ENCODE measurements around the gene LIN7A. TPM values are rescaled to one million over a fixed set of nuclear protein-coding genes. Genes with fewer than 3 reads are reported as not detected.

LIN7A gene
- total RNA-seq, 1 experiment from 2014 or later: 0.15 TPM

GRCh38 chr12:80936642-80937390 is 918 bp downstream of the LIN7A start:
- Histone ChIP-seq H2AFZ (ENCODE audit: low read length) (no peak overlapping the region), H3K4me3 (ENCODE audit: low read length) (no peak overlapping the region), H3K9me3 (ENCODE audit: low read length) (no peaks in the 10 kb centered on the region), H4K20me1 (ENCODE audit: insufficient read depth, low read depth, low read length) (no peaks in the 10 kb centered on the region), H3K4me1 (ENCODE audit: low read length) (no peaks in the 10 kb centered on the region), H3K79me2 (ENCODE audit: low read length) (no peaks in the 10 kb centered on the region), H3K27ac (ENCODE audit: low read length) (no peak overlapping the region), H3K36me3 (ENCODE audit: insufficient read depth, low read length) (no peaks in the 10 kb centered on the region), H3K9me2 (replicated peaks; ENCODE audit: insufficient read depth, low read length) (no peaks in the 10 kb centered on the region), H3K27me3 (ENCODE audit: low read length) (no peaks in the 10 kb centered on the region), H3K4me2 (ENCODE audit: low read depth, low read length, poor library complexity, severe bottlenecking) (no peak overlapping the region), H3K9ac (ENCODE audit: low read length) (no peak overlapping the region)
- no peak for DNase-seq

DNA sequence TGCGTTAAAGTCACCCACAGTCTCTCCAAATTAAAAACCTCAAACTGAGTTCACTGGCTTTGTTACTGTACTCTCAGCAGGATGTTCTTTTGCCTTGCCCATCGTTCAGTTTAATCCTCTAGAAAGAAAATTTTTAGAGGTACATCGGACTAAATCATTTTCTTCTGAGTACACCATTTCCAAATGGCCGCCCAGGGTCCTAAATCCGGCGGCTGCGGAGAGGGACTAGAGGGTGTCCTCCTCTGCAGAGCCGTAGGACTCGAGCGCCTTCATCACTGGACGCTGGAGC is 1.4 kb downstream of the LIN7A start:
- H3K79me2 ChIP-seq (ENCODE audit: low read length): no peaks in the 10 kb centered on the region
- no peak for DNase-seq
- H3K4me2 ChIP-seq (ENCODE audit: low read depth, low read length, poor library complexity, severe bottlenecking): no peak overlapping the region
- H3K9me3 ChIP-seq (ENCODE audit: low read length): no peaks in the 10 kb centered on the region
- H3K9ac ChIP-seq (ENCODE audit: low read length): no peak overlapping the region
- H4K20me1 ChIP-seq (ENCODE audit: insufficient read depth, low read depth, low read length): no peaks in the 10 kb centered on the region
- H3K9me2 ChIP-seq (replicated peaks; ENCODE audit: insufficient read depth, low read length): no peaks in the 10 kb centered on the region
- H3K27ac ChIP-seq (ENCODE audit: low read length): no peak overlapping the region
- no peaks in the 10 kb centered on the region for H3K27me3 ChIP-seq (ENCODE audit: low read length)
- no peak overlapping the region for H3K4me3 ChIP-seq (ENCODE audit: low read length)
- no peaks in the 10 kb centered on the region for H3K4me1 ChIP-seq (ENCODE audit: low read length)
- H3K36me3 ChIP-seq (ENCODE audit: insufficient read depth, low read length): no peaks in the 10 kb centered on the region
- H2AFZ ChIP-seq (ENCODE audit: low read length): no peak overlapping the region

DNA sequence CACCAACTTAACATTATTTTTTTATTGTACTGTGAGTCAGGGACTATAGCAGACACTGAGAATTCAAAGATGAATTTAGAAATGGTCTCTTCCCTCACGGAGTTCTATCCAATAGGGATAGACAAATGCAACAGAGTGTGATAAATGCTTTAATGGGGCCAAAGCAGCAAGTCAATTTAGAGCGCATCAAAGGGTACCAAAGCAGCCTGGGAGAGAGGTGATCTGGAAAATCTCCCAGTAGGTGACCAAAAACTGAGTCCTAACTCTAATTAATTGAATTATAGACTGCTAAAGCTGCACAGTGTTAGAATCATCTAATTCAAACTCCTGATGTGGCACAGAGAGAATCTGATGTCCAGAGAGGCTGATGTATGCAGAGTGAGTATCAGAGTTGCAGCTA is 2.6 kb downstream of the LIN7A start:
- H3K9ac ChIP-seq (ENCODE audit: low read length): no peak overlapping the region
- H3K27me3 ChIP-seq (ENCODE audit: low read length): no peaks in the 10 kb centered on the region
- no peak overlapping the region for H2AFZ ChIP-seq (ENCODE audit: low read length)
- no peaks in the 10 kb centered on the region for H3K4me1 ChIP-seq (ENCODE audit: low read length)
- H4K20me1 ChIP-seq (ENCODE audit: insufficient read depth, low read depth, low read length): no peaks in the 10 kb centered on the region
- no peak overlapping the region for H3K27ac ChIP-seq (ENCODE audit: low read length)
- H3K9me3 ChIP-seq (ENCODE audit: low read length): no peaks in the 10 kb centered on the region
- no peaks in the 10 kb centered on the region for H3K79me2 ChIP-seq (ENCODE audit: low read length)
- H3K36me3 ChIP-seq (ENCODE audit: insufficient read depth, low read length): no peaks in the 10 kb centered on the region
- no peak overlapping the region for H3K4me2 ChIP-seq (ENCODE audit: low read depth, low read length, poor library complexity, severe bottlenecking)
- DNase-seq: no peak
- no peak overlapping the region for H3K4me3 ChIP-seq (ENCODE audit: low read length)
- H3K9me2 ChIP-seq (replicated peaks; ENCODE audit: insufficient read depth, low read length): no peaks in the 10 kb centered on the region

DNA sequence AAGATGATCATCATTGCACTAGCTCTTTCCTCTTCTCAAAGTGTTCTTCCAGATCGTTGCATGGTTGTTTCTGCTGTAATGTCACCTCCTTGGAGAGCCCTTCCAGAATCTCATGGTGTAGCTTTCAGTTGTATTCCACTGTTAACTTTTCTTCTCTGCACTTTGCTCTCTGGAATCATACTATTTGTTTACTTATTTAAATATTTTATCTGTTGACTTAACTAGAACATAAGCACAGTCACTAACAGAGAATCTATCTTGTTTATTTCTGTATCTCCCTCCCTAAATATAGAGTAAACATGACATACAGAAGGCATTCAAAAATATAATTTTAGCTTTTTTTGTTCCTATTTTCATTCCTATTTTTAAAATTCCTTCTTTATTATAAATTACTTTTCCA is 11.8 kb downstream of the LIN7A start:
- no peak for DNase-seq
- H3K4me1 ChIP-seq (ENCODE audit: low read length): no peaks in the 10 kb centered on the region
- no peaks in the 10 kb centered on the region for H3K27me3 ChIP-seq (ENCODE audit: low read length)
- H3K27ac ChIP-seq (ENCODE audit: low read length): no peak overlapping the region
- H3K36me3 ChIP-seq (ENCODE audit: insufficient read depth, low read length): no peaks in the 10 kb centered on the region
- H3K79me2 ChIP-seq (ENCODE audit: low read length): no peaks in the 10 kb centered on the region
- no peaks in the 10 kb centered on the region for H4K20me1 ChIP-seq (ENCODE audit: insufficient read depth, low read depth, low read length)
- no peak overlapping the region for H3K4me2 ChIP-seq (ENCODE audit: low read depth, low read length, poor library complexity, severe bottlenecking)
- no peak overlapping the region for H3K4me3 ChIP-seq (ENCODE audit: low read length)
- no peak overlapping the region for H3K9ac ChIP-seq (ENCODE audit: low read length)
- H2AFZ ChIP-seq (ENCODE audit: low read length): no peak overlapping the region
- no peaks in the 10 kb centered on the region for H3K9me2 ChIP-seq (replicated peaks; ENCODE audit: insufficient read depth, low read length)
- no peaks in the 10 kb centered on the region for H3K9me3 ChIP-seq (ENCODE audit: low read length)

DNA sequence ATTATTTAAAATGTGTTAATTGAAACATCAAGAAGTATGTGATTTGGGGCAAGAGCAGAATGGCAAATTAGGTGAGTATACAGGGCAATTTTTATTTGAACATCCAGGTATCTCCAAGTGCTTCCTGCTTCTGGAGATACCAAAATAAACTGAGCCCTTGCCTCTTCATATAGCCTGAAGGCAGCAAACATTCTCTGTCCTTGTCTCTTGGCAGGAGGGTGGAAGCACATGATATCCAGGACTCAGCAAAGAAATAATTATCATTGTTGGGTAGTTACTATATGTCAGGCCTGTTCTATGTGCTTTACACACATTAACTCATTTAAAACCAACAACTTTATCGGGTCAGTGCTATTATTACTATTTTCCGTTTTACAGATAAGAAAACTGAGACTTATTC is 12.5 kb downstream of the LIN7A start:
- Histone ChIP-seq H3K36me3 (ENCODE audit: insufficient read depth, low read length) (no peaks in the 10 kb centered on the region), H4K20me1 (ENCODE audit: insufficient read depth, low read depth, low read length) (no peaks in the 10 kb centered on the region), H3K27me3 (ENCODE audit: low read length) (no peaks in the 10 kb centered on the region), H3K4me1 (ENCODE audit: low read length) (no peaks in the 10 kb centered on the region), H3K4me3 (ENCODE audit: low read length) (no peak overlapping the region), H3K4me2 (ENCODE audit: low read depth, low read length, poor library complexity, severe bottlenecking) (no peak overlapping the region), H3K27ac (ENCODE audit: low read length) (no peak overlapping the region), H3K79me2 (ENCODE audit: low read length) (no peaks in the 10 kb centered on the region), H3K9ac (ENCODE audit: low read length) (no peak overlapping the region), H3K9me2 (replicated peaks; ENCODE audit: insufficient read depth, low read length) (no peaks in the 10 kb centered on the region), H2AFZ (ENCODE audit: low read length) (no peak overlapping the region), H3K9me3 (ENCODE audit: low read length) (no peaks in the 10 kb centered on the region)
- no peak for DNase-seq

GRCh38 chr12:80924437-80924836 is 13.3 kb downstream of the LIN7A start:
- no peaks in the 10 kb centered on the region for H3K79me2 ChIP-seq (ENCODE audit: low read length)
- no peaks in the 10 kb centered on the region for H3K9me2 ChIP-seq (replicated peaks; ENCODE audit: insufficient read depth, low read length)
- no peaks in the 10 kb centered on the region for H3K9me3 ChIP-seq (ENCODE audit: low read length)
- H2AFZ ChIP-seq (ENCODE audit: low read length): no peak overlapping the region
- no peaks in the 10 kb centered on the region for H3K36me3 ChIP-seq (ENCODE audit: insufficient read depth, low read length)
- H3K27ac ChIP-seq (ENCODE audit: low read length): no peak overlapping the region
- H3K4me2 ChIP-seq (ENCODE audit: low read depth, low read length, poor library complexity, severe bottlenecking): no peak overlapping the region
- DNase-seq: no peak
- H3K9ac ChIP-seq (ENCODE audit: low read length): no peak overlapping the region
- H3K27me3 ChIP-seq (ENCODE audit: low read length): no peaks in the 10 kb centered on the region
- H3K4me3 ChIP-seq (ENCODE audit: low read length): no peak overlapping the region
- no peaks in the 10 kb centered on the region for H4K20me1 ChIP-seq (ENCODE audit: insufficient read depth, low read depth, low read length)
- no peaks in the 10 kb centered on the region for H3K4me1 ChIP-seq (ENCODE audit: low read length)

DNA sequence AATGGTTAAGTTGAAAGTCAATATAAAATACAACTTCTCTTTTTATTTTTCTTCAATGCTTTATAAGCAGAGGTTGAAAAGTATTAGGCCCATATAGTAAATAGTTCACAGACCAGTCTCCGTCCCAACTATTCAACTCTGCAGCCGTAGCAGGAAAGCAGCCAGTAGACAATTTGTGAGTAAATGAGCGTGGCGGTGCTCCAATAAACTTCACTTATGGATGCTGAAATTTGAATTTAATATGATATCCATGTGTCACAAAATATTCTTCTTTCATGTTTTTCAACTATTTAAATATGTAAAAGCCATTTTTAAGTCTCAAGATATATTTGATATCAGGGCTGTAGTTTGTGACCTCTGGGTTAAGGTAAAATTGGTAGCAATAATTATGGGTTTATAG is 17.7 kb downstream of the LIN7A start:
- Histone ChIP-seq H3K4me1 (ENCODE audit: low read length) (no peaks in the 10 kb centered on the region), H3K27ac (ENCODE audit: low read length) (no peak overlapping the region), H3K36me3 (ENCODE audit: insufficient read depth, low read length) (no peaks in the 10 kb centered on the region), H3K79me2 (ENCODE audit: low read length) (no peaks in the 10 kb centered on the region), H3K4me3 (ENCODE audit: low read length) (no peak overlapping the region), H3K9ac (ENCODE audit: low read length) (no peak overlapping the region), H3K4me2 (ENCODE audit: low read depth, low read length, poor library complexity, severe bottlenecking) (no peak overlapping the region), H3K9me3 (ENCODE audit: low read length) (no peaks in the 10 kb centered on the region), H3K27me3 (ENCODE audit: low read length) (no peaks in the 10 kb centered on the region), H4K20me1 (ENCODE audit: insufficient read depth, low read depth, low read length) (no peaks in the 10 kb centered on the region), H2AFZ (ENCODE audit: low read length) (no peak overlapping the region), H3K9me2 (replicated peaks; ENCODE audit: insufficient read depth, low read length) (no peaks in the 10 kb centered on the region)
- no peak for DNase-seq

DNA sequence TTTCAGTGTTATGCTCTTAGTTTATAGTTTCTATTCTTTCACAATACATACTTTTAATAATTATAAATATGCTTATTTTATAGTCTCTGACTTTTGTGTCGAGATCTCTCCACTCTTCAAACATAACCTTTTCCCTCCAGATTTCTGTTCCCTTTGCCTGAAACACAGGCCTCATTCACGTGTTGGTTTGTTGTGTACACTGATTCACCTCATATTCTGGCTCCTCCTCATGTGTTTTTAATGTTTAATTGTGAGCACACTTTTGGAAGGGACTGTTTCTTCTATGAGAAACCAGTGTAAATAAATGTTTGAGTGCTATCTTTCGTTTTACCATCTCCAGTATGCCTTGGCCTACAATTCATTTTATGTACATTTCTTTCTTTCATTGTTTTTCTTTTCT is 20.1 kb downstream of the LIN7A start:
- Histone ChIP-seq H3K79me2 (ENCODE audit: low read length) (no peaks in the 10 kb centered on the region), H3K4me1 (ENCODE audit: low read length) (no peaks in the 10 kb centered on the region), H3K9me3 (ENCODE audit: low read length) (no peaks in the 10 kb centered on the region), H3K36me3 (ENCODE audit: insufficient read depth, low read length) (no peaks in the 10 kb centered on the region), H3K4me3 (ENCODE audit: low read length) (no peak overlapping the region), H4K20me1 (ENCODE audit: insufficient read depth, low read depth, low read length) (no peaks in the 10 kb centered on the region), H3K4me2 (ENCODE audit: low read depth, low read length, poor library complexity, severe bottlenecking) (no peak overlapping the region), H3K27me3 (ENCODE audit: low read length) (no peaks in the 10 kb centered on the region), H3K9ac (ENCODE audit: low read length) (no peak overlapping the region), H2AFZ (ENCODE audit: low read length) (no peak overlapping the region), H3K9me2 (replicated peaks; ENCODE audit: insufficient read depth, low read length) (no peaks in the 10 kb centered on the region), H3K27ac (ENCODE audit: low read length) (no peak overlapping the region)
- no peak for DNase-seq

Measured in Karpas-422 (cell line).